ENCODE results near the gene TMEM120B.

- TF ChIP-seq CTCF (IDR thresholded peaks at IDR 0.05), result no peak
- TF ChIP-seq POLR2AphosphoS5 (IDR thresholded peaks at IDR 0.05; ENCODE audit: insufficient read depth in 1 of 2, low read depth in 1 of 2), result no peak
- TF ChIP-seq POLR2A (IDR thresholded peaks at IDR 0.05), result no peak
These were observed 977 bp upstream of the TMEM120B start for GRCh38 chr12:121711361-121712189.
